Measurements from ENCODE around the gene LEFTY1. TPM values are rescaled to one million over a fixed set of nuclear protein-coding genes. Genes with fewer than 3 reads are reported as not detected.

The LEFTY1 gene
- total RNA-seq, 1 donor = not detected

DNA sequence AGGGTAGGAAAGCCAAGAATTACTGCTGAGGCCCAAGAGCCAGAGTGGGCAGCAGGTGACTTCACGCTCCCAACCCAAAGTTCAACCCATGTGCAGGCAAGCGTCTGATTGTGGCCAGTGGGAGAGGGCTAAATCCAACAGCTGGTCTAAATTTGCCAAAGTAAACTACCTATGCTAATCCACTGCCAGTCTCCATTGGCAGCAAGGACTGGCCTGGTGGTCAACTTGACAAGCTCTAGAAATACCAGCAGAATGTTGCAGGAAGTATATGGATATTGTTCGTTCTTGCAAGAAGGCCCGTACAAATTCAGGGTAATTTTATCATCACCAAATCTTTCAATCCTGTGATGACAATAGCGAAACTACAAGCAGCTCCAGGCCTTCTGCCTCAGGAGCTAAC is 8.3 kb downstream of the LEFTY1 start:
- TF ChIP-seq, protein P1, sequence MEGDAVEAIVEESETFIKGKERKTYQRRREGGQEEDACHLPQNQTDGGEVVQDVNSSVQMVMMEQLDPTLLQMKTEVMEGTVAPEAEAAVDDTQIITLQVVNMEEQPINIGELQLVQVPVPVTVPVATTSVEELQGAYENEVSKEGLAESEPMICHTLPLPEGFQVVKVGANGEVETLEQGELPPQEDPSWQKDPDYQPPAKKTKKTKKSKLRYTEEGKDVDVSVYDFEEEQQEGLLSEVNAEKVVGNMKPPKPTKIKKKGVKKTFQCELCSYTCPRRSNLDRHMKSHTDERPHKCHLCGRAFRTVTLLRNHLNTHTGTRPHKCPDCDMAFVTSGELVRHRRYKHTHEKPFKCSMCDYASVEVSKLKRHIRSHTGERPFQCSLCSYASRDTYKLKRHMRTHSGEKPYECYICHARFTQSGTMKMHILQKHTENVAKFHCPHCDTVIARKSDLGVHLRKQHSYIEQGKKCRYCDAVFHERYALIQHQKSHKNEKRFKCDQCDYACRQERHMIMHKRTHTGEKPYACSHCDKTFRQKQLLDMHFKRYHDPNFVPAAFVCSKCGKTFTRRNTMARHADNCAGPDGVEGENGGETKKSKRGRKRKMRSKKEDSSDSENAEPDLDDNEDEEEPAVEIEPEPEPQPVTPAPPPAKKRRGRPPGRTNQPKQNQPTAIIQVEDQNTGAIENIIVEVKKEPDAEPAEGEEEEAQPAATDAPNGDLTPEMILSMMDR (IDR thresholded peaks at IDR 0.05; ENCODE audit: extremely low read depth, low read depth, low read length) = no peak
- Histone ChIP-seq H2AFZ (ENCODE audit: low read length) (no peak overlapping the region), H3K27me3 (ENCODE audit: insufficient read depth, low read length) (no peaks in the 10 kb centered on the region), H4K20me1 (ENCODE audit: insufficient read depth, low read length) (peaks cover 31% of the 10 kb centered on the region), H3K4me3 (ENCODE audit: insufficient read depth, low read length) (peak overlapping the region; percentile 99), H3K4me2 (ENCODE audit: insufficient read depth, low read length) (peak overlapping the region; percentile 95), H3K27ac (ENCODE audit: low read depth, low read length) (no peak overlapping the region), H3K9me3 (ENCODE audit: low read depth, low read length) (no peaks in the 10 kb centered on the region), H3K36me3 (ENCODE audit: insufficient read depth, low read length) (peaks cover 7% of the 10 kb centered on the region), H3K4me1 (ENCODE audit: insufficient read depth, low read length) (peaks cover 31% of the 10 kb centered on the region), H3K79me2 (ENCODE audit: insufficient read depth, low read length) (peaks cover 50% of the 10 kb centered on the region)
- DNase-seq (ENCODE audit: insufficient read length, low spot score, missing footprints) = peak; percentile 77

DNA sequence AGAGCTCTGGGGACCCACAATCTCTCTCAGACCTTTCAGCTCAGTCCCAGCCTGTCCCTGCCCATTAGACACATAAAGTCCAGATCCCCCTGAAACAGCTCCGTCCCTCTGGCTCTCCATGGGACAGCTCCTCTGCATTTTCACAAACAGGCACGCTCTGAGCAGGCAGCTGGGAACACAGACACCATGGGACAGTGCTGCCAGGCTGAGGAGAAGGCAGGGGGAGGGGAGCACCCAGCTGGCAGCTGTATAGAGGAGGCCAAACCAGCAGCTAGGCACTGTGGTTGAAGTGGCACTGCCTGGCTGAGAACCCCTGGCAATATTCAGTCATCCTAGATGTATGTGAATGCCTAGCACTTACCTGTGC is 8.7 kb downstream of the LEFTY1 start:
- H2AFZ ChIP-seq (ENCODE audit: low read length) = no peak overlapping the region
- peak overlapping the region; percentile 95 for H3K4me2 ChIP-seq (ENCODE audit: insufficient read depth, low read length)
- H3K79me2 ChIP-seq (ENCODE audit: insufficient read depth, low read length) = peaks cover 50% of the 10 kb centered on the region
- H3K4me1 ChIP-seq (ENCODE audit: insufficient read depth, low read length) = peaks cover 31% of the 10 kb centered on the region
- no peak overlapping the region for H3K4me3 ChIP-seq (ENCODE audit: insufficient read depth, low read length)
- DNase-seq (ENCODE audit: insufficient read length, low spot score, missing footprints) = peak; percentile 68
- H3K36me3 ChIP-seq (ENCODE audit: insufficient read depth, low read length) = peaks cover 11% of the 10 kb centered on the region
- no peaks in the 10 kb centered on the region for H3K27me3 ChIP-seq (ENCODE audit: insufficient read depth, low read length)
- no peak overlapping the region for H3K27ac ChIP-seq (ENCODE audit: low read depth, low read length)
- H4K20me1 ChIP-seq (ENCODE audit: insufficient read depth, low read length) = peaks cover 31% of the 10 kb centered on the region
- no peaks in the 10 kb centered on the region for H3K9me3 ChIP-seq (ENCODE audit: low read depth, low read length)
- TF ChIP-seq, protein P1 (IDR thresholded peaks at IDR 0.05; ENCODE audit: extremely low read depth, low read depth, low read length) = no peak

GRCh38 chr1:225879521-225880221 is 9.3 kb downstream of the LEFTY1 start:
- DNase-seq (ENCODE audit: insufficient read length, low spot score, missing footprints) = peak; percentile 51
- no peak overlapping the region for H3K4me2 ChIP-seq (ENCODE audit: insufficient read depth, low read length)

GRCh38 chr1:225878282-225878681 is 10.7 kb downstream of the LEFTY1 start:
- peak overlapping the region; percentile 43 for H3K27ac ChIP-seq (ENCODE audit: low read depth, low read length)
- no peak overlapping the region for H3K4me2 ChIP-seq (ENCODE audit: insufficient read depth, low read length)
- no peak for DNase-seq (ENCODE audit: insufficient read length, low spot score, missing footprints)
- H3K9me3 ChIP-seq (ENCODE audit: low read depth, low read length) = no peaks in the 10 kb centered on the region
- H3K4me3 ChIP-seq (ENCODE audit: insufficient read depth, low read length) = no peak overlapping the region
- peaks cover 25% of the 10 kb centered on the region for H3K36me3 ChIP-seq (ENCODE audit: insufficient read depth, low read length)
- H3K27me3 ChIP-seq (ENCODE audit: insufficient read depth, low read length) = no peaks in the 10 kb centered on the region
- H3K4me1 ChIP-seq (ENCODE audit: insufficient read depth, low read length) = peaks cover 31% of the 10 kb centered on the region
- H4K20me1 ChIP-seq (ENCODE audit: insufficient read depth, low read length) = peaks cover 33% of the 10 kb centered on the region
- TF ChIP-seq, protein P1 (IDR thresholded peaks at IDR 0.05; ENCODE audit: extremely low read depth, low read depth, low read length) = no peak
- H3K79me2 ChIP-seq (ENCODE audit: insufficient read depth, low read length) = peaks cover 52% of the 10 kb centered on the region
- H2AFZ ChIP-seq (ENCODE audit: low read length) = no peak overlapping the region

More at GRCh38 chr1:225879521-225880221, 9.3 kb downstream of the LEFTY1 start:
- TF ChIP-seq, protein P1 (IDR thresholded peaks at IDR 0.05; ENCODE audit: extremely low read depth, low read depth, low read length) = no peak
- H3K36me3 ChIP-seq (ENCODE audit: insufficient read depth, low read length) = peaks cover 14% of the 10 kb centered on the region
- no peaks in the 10 kb centered on the region for H3K27me3 ChIP-seq (ENCODE audit: insufficient read depth, low read length)
- H2AFZ ChIP-seq (ENCODE audit: low read length) = no peak overlapping the region
- peaks cover 52% of the 10 kb centered on the region for H3K79me2 ChIP-seq (ENCODE audit: insufficient read depth, low read length)
- peaks cover 31% of the 10 kb centered on the region for H4K20me1 ChIP-seq (ENCODE audit: insufficient read depth, low read length)
- no peak overlapping the region for H3K4me3 ChIP-seq (ENCODE audit: insufficient read depth, low read length)
- peaks cover 31% of the 10 kb centered on the region for H3K4me1 ChIP-seq (ENCODE audit: insufficient read depth, low read length)
- H3K27ac ChIP-seq (ENCODE audit: low read depth, low read length) = no peak overlapping the region
- H3K9me3 ChIP-seq (ENCODE audit: low read depth, low read length) = no peaks in the 10 kb centered on the region

Measured in osteoblast (primary cell).